Natural killer cell (primary cell): ENCODE measurements around the gene TOR4A. TPM values are rescaled to one million over a fixed set of nuclear protein-coding genes. Genes with fewer than 3 reads are reported as not detected.
A peak's percentile ranks its signal among the peaks of the same experiment; 100 is the strongest.

Experiments used
- ATAC-seq, 3 donors: fragments of 150-1000 bp in 2 of 3; fragments of 200-7000 bp in 1 of 3; cut with Tn5 transposase; 1 replicate in 1 of 3; 2 replicates in 2 of 3; pipeline ENCODE4 v1.10.0; 2021; ENCODE audit warnings: mild to moderate bottlenecking in 2 of 3, moderate library complexity in 2 of 3
- DNase-seq, 2 donors: peaks; one replicate each; pipeline versions ENCODE4 v3.0.0 to v3.0.0-alpha.2; 2013 to 2021; ENCODE audit warnings: mixed read lengths in 1 of 2
- H3K27ac ChIP-seq: one replicate; pipeline ENCODE4 v1.5.1; 2013; ENCODE audit warnings: mild to moderate bottlenecking, low read length
- H3K27me3 ChIP-seq: one replicate; pipeline ENCODE4 v1.6.1; 2013; ENCODE audit warnings: low read length; ENCODE audit not compliant: control insufficient read depth, insufficient read depth
- H3K36me3 ChIP-seq: one replicate; pipeline ENCODE4 v1.6.1; 2013; ENCODE audit warnings: low read length; ENCODE audit not compliant: control insufficient read depth, insufficient read depth
- H3K4me1 ChIP-seq: one replicate; pipeline ENCODE4 v1.6.1; 2013; ENCODE audit warnings: low read length; ENCODE audit not compliant: control insufficient read depth, insufficient read depth
- H3K4me3 ChIP-seq: one replicate; pipeline ENCODE4 v1.5.1; 2013; ENCODE audit warnings: low read length
- H3K9me3 ChIP-seq: one replicate; pipeline ENCODE4 v1.6.1; 2013; ENCODE audit warnings: low read length; ENCODE audit not compliant: control insufficient read depth, insufficient read depth
- H3K27ac Mint-ChIP-seq, 2 donors: one replicate each; pipeline ENCODE4 v1.8.0; 2022; ENCODE audit warnings: mild to moderate bottlenecking in 2 of 2, mixed read lengths in 2 of 2, moderate library complexity in 1 of 2
- H3K27me3 Mint-ChIP-seq, 2 donors: one replicate each; pipeline ENCODE4 v1.8.0; 2022; ENCODE audit warnings: low read depth in 2 of 2, mixed read lengths in 2 of 2
- H3K36me3 Mint-ChIP-seq: one replicate; pipeline ENCODE4 v1.8.0; 2022; ENCODE audit warnings: mixed read lengths
- H3K4me1 Mint-ChIP-seq, 2 donors: one replicate each; pipeline ENCODE4 v1.8.0; 2022; ENCODE audit warnings: mixed read lengths in 2 of 2
- H3K4me3 Mint-ChIP-seq: one replicate; pipeline ENCODE4 v1.8.0; 2022; ENCODE audit warnings: mild to moderate bottlenecking, moderate library complexity, mixed read lengths
- H3K9me3 Mint-ChIP-seq, 2 donors: one replicate each; pipeline ENCODE4 v1.8.0; 2022; ENCODE audit warnings: mixed read lengths in 2 of 2
- WGBS: methylation state at CpG from one replicate; pipeline ENCODE4 v1.1.7; 2013; ENCODE audit warnings: missing lambda C conversion rate; ENCODE audit not compliant: insufficient coverage; 5-methylcytosine and 5-hydroxymethylcytosine counted together
- intact Hi-C: fragments of 100-400 bp; cut with micrococcal nuclease; formaldehyde crosslinking; loops from one replicate; pipeline ENCODE4 v1.14.2; 2022
- total RNA-seq, 4 donors: library from RNA; stranded (reverse); fragments of 120-200 nt in 1 of 4; gene quantifications; one replicate each; pipeline versions ENCODE4 v1.2.3 to v1.2.4, GENCODE V29; 2013 to 2022
- TF ChIP-seq, protein P1 (sequence below): fragments of 200-600 bp; IDR thresholded peaks from one replicate; pipeline ENCODE4 v1.8.0; 2022; ENCODE audit warnings: antibody characterized with exemption

TOR4A gene
- total RNA-seq, 3 donors from 2014 or later (not counting 1 experiment from before 2014, with no cell fraction given) = 16.3 to 24.6 (median 19.2) TPM

DNA sequence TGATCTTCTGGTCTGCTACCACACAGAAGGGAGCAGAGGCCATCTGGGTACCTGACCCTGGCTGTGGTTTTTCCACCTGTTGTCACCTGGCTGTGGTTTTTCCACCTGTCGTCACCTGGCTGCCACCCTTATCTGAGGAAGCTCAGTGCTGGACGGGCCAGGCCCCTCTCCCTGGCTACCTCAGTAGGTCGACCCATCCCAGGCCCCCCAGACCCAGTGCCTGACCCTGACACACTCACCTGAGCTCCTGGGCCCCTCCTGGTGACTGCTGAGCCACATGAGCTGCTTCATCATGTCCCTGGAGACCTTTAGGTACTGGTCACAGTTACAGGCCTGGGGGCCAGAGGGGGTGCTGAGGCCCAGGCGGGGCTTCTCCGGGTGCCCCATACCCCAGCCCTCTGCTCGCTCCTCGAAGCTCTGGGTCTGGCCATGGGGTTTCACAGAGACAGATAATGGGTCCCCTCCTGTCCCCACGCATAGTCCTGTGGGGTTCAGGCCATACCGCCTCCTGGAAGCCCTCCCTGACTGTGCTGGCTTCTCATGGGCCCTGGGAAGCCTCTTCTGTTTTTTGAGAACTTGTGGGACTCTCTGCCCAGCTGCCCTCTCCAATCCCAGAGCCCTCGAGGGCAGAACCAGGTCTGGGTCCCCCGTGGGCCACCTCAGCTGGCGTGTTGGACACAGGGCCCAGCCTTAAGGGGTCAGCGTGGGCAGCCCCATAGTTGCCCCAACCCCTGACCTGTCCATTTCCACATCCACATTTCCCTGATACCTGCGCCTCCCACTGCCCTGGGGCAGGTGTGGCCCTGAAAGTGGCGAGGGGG is 32.1 kb downstream of the TOR4A start:
- intact Hi-C loops = no loop called here
- DNase-seq = no peak
- TF ChIP-seq, protein P1, sequence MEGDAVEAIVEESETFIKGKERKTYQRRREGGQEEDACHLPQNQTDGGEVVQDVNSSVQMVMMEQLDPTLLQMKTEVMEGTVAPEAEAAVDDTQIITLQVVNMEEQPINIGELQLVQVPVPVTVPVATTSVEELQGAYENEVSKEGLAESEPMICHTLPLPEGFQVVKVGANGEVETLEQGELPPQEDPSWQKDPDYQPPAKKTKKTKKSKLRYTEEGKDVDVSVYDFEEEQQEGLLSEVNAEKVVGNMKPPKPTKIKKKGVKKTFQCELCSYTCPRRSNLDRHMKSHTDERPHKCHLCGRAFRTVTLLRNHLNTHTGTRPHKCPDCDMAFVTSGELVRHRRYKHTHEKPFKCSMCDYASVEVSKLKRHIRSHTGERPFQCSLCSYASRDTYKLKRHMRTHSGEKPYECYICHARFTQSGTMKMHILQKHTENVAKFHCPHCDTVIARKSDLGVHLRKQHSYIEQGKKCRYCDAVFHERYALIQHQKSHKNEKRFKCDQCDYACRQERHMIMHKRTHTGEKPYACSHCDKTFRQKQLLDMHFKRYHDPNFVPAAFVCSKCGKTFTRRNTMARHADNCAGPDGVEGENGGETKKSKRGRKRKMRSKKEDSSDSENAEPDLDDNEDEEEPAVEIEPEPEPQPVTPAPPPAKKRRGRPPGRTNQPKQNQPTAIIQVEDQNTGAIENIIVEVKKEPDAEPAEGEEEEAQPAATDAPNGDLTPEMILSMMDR = no peak

DNA sequence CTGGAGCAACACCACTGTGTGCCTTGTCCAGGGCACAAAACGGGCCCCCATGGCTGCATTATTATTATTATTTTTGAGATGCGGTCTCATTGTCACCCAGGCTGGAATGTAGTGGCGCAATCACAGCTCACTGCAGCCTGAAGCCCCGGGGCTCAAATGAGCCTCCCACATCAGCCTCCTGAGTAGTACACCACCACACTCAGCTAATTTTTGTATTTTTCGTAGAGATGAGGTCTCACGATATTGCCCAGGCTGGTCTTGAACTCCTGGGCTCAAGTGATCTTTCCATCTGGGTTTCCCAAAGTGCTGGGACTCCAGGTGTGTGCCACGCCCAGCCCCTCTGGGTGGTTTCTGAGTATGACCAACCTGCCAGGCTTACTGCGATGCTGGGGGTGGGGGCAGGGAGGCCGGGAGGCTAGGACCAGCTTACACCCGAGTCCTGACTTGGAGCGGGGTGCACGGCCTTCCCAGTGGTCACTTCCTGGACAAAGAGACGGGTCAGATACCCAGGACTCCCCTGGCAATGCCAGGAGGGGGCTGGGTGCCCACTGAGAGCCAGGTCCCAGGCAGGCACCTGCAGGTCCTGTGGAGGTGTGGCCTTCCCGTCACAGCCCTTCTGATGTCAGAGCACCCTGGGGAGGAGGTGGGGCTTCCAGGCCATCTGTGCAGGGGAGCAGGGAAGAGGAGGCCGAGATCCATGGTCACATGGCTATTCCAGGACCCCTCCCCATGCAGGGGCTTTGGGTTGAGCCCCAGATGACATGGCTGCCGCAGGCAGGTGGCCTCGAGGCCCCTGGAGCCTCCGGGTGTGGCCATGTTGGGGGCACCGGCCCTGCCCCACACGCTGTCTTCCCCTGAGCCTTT is 32.9 kb downstream of the TOR4A start:
- H3K27ac ChIP-seq = no peak overlapping the region
- H3K27ac Mint-ChIP-seq = no peak overlapping the region
- no peaks in the 10 kb centered on the region for H3K36me3 ChIP-seq
- TF ChIP-seq, protein P1 = no peak
- 86% methylated on average over 20 of the region's 20 CpGs for WGBS
- no peaks in the 10 kb centered on the region for H3K27me3 ChIP-seq
- intact Hi-C loops = no loop called here
- no peak overlapping the region for H3K4me3 Mint-ChIP-seq
- H3K9me3 Mint-ChIP-seq = no peaks in the 10 kb centered on the region
- no peak overlapping the region for H3K4me3 ChIP-seq
- ATAC-seq (no peak), DNase-seq (no peak)
- peaks cover 23% of the 10 kb centered on the region for H3K4me1 ChIP-seq
- no peaks in the 10 kb centered on the region for H3K27me3 Mint-ChIP-seq
- no peaks in the 10 kb centered on the region for H3K36me3 Mint-ChIP-seq
- H3K4me1 Mint-ChIP-seq = peaks cover 0 to 9% of the 10 kb centered on the region in 2 donors
- no peaks in the 10 kb centered on the region for H3K9me3 ChIP-seq

More for the DNA sequence above, 32.1 kb downstream of the TOR4A start:
- Mint-ChIP-seq H3K36me3 (no peaks in the 10 kb centered on the region), H3K27ac (no peak overlapping the region), H3K9me3 (no peaks in the 10 kb centered on the region), H3K27me3 (no peaks in the 10 kb centered on the region), H3K4me1 (peaks cover 0 to 16% of the 10 kb centered on the region in 2 donors), H3K4me3 (no peak overlapping the region)
- H3K4me1 ChIP-seq = peaks cover 30% of the 10 kb centered on the region
- no peak for ATAC-seq
- H3K27me3 ChIP-seq = no peaks in the 10 kb centered on the region
- H3K9me3 ChIP-seq = no peaks in the 10 kb centered on the region
- no peak overlapping the region for H3K4me3 ChIP-seq
- H3K27ac ChIP-seq = no peak overlapping the region
- 83% methylated on average over 15 of the region's 15 CpGs for WGBS
- no peaks in the 10 kb centered on the region for H3K36me3 ChIP-seq

DNA sequence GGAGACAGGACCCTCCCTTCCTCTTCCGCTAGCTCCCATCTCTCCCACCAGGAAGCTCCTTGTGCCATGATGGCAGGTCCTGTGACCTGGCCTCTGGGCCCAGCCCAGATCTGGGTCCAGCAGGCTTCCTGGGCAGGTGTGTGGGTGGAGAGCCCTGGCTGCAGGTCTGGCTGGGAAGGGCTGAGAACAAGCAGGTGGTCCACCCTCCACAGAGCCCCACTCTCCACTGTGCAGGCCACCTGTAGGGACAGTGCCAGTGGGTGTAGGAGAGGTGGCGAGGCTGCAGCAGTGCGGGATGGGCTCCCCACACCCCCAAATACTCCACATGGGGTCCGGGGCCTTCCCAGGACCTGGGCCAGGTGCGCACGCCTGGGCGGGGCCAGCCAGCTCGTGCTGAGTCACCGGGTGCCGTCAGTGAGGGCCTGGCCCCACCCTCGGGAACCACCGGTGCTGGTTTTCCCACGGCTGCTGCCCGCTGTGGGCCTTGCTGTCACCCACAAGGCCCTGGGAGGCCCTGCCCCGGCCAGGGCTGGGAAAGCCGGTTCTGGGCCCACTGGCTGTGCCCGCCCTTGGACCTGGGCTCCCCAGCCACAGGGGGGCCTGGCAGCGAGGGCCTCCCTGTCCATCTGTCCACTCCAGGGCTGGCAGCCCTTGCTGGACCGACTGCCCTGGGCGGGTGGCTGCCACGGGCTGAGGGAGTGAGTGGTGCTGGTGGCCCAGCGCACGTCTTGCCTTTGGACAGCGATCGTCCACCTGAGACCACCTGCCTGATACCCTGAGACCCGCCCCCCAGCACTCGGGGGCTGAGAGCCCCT is 33.9 kb downstream of the TOR4A start:
- H3K36me3 ChIP-seq = no peaks in the 10 kb centered on the region
- Mint-ChIP-seq H3K27me3 (no peaks in the 10 kb centered on the region), H3K9me3 (no peaks in the 10 kb centered on the region), H3K4me1 (peaks cover 0 to 5% of the 10 kb centered on the region in 2 donors), H3K4me3 (no peak overlapping the region), H3K27ac (no peak overlapping the region), H3K36me3 (no peaks in the 10 kb centered on the region)
- peaks cover 19% of the 10 kb centered on the region for H3K4me1 ChIP-seq
- WGBS = 81% methylated on average over 27 of the region's 27 CpGs
- peaks cover under 1% of the 10 kb centered on the region for H3K27me3 ChIP-seq
- intact Hi-C loops = no loop called here
- no peak overlapping the region for H3K4me3 ChIP-seq
- DNase-seq (peak in 1 of 2 donors; percentile 49), ATAC-seq (no peak)
- no peaks in the 10 kb centered on the region for H3K9me3 ChIP-seq
- H3K27ac ChIP-seq = no peak overlapping the region
- TF ChIP-seq, protein P1 = no peak
